GM12872 (cell line): Measurements from ENCODE around the gene TNNT1.
A peak's percentile ranks its signal among the peaks of the same experiment; 100 is the strongest.

Experiments used
- CTCF ChIP-seq: IDR thresholded peaks from 3 replicates; pipeline ENCODE4 v1.5.1; 2011; ENCODE audit warnings: low read depth, mild to moderate bottlenecking, low read length, moderate library complexity; ENCODE audit not compliant: insufficient read depth

TNNT1 gene

GRCh38 chr19:55109527-55110291 lies 39.3 kb downstream of the TNNT1 start:
- TF ChIP-seq CTCF = no peak

DNA sequence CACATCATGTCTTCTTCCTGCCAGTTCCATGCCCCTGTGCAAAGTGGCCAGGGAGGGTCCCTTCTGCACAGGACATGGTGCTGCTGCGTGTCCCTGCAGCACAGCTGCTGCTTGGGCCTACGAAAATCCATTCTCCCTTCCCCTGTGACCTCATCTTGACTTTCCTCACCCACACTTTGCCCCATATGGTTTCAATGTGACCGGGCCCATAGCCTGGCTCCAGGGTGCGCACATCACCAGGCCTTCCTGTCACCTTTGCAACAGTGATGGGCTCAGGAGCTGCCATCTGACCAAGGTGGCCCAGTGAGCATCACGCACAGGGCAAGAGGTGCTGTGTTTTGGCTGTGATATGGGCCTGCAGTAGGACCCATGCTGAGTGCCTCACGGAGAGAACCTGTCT lies 42.4 kb downstream of the TNNT1 start:
- no peak for TF ChIP-seq CTCF

- TF ChIP-seq CTCF = no peak
Measured at GRCh38 chr19:55105237-55105636, 43.8 kb downstream of the TNNT1 start.

GRCh38 chr19:55103190-55103589 lies 45.8 kb downstream of the TNNT1 start:
- TF ChIP-seq CTCF = no peak

DNA sequence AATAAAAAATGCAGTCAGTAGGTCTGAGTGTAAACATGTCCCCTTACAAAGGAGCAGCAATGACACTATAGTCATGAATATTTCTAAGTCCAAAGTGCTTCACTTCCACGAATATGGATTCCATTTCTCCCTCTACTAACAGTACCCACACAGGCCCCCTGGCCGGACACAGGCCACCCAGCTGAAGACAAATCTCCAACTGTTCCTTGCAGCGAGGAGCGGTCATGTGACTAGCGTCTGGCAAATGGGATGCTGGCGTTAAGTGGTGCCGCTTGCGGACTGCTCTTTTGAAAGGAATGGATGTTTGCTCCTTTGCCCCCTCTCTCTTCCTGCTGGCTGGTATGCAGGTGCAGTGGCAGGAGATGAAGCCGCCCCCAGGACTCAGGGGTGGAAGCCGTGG lies 47.7 kb downstream of the TNNT1 start:
- TF ChIP-seq CTCF = no peak

DNA sequence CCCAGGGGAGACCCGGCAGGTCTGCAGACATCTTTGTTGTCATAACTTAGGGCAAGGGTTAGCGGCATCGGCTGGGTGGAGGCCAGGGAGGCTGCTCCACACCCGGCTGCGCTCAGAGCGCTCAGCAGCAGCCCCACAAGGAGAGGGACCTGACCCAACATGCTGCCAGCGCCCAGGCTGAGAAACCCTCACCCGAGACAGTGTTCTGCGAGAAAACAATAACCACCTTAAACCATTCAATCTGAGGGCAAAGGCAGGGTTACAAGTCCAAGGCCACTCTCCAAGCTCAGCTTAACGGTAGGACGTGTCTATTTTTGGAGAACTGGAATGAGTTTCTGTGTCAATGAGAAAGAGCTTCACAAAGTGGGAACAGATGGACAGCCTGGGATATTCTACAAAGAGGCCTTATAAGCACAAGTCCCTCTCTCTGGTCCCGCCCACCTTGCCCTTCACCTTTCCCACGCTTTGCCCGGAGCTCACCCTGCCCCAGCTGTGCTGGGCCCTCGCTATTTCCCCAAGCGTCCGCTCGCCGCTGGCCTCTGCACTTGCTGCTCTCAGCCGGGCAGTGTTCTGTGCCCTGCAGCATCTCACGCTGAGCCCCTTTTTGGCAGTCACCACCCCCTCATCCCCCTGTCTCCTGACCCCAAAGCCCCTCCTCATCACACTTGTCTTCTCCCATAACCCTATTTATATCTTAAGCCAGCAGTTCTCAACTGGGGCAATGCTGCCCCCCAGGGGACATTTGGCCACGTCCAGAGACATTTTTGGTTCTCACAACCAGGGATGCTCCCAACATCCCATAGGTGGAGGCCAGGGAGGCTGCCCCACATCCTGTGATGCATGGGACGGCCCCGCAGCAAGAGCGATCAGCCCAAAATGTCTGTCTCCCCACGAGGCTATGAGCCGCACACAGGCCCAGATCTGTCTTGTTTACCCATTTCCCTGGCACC lies 49.2 kb downstream of the TNNT1 start:
- TF ChIP-seq CTCF = 0 out of 3 replicates have a peak, but pooled peaks have one; percentile 7
